Kidney tubule cell (primary cell): Measurements from ENCODE around the gene TRRAP.

ENCODE experiments used
- DNase-seq: peaks from one replicate; pipeline ENCODE4 v3.0.0-alpha.2; 2018; ENCODE audit warnings: low spot score

Gene TRRAP

GRCh38 chr7:98900815-98901214, 22.5 kb downstream of the TRRAP start:
- DNase-seq: no peak

GRCh38 chr7:98902523-98902922, 24.2 kb downstream of the TRRAP start:
- no peak for DNase-seq

- DNase-seq: no peak
Observed at GRCh38 chr7:98903246-98903645, 24.9 kb downstream of the TRRAP start.

- no peak for DNase-seq
Observed at GRCh38 chr7:98907570-98907969, 29.2 kb downstream of the TRRAP start.

- DNase-seq: no peak
Observed at GRCh38 chr7:98908585-98908984, 30.3 kb downstream of the TRRAP start.

GRCh38 chr7:98909487-98909886, 31.2 kb downstream of the TRRAP start:
- no peak for DNase-seq

- DNase-seq: no peak
Observed at GRCh38 chr7:98910427-98910826, 32.1 kb downstream of the TRRAP start.

- DNase-seq: no peak
Observed at GRCh38 chr7:98911916-98912315, 33.6 kb downstream of the TRRAP start.

GRCh38 chr7:98913026-98913425, 34.7 kb downstream of the TRRAP start:
- DNase-seq: no peak

GRCh38 chr7:98913612-98914011, 35.3 kb downstream of the TRRAP start:
- no peak for DNase-seq

- no peak for DNase-seq
Observed at GRCh38 chr7:98917331-98917730, 39.0 kb downstream of the TRRAP start.

- no peak for DNase-seq
Observed at GRCh38 chr7:98921608-98922372, 43.5 kb downstream of the TRRAP start.

- DNase-seq: no peak
Observed at GRCh38 chr7:98922392-98923187, 44.3 kb downstream of the TRRAP start.

GRCh38 chr7:98923512-98923911, 45.2 kb downstream of the TRRAP start:
- DNase-seq: no peak

- no peak for DNase-seq
Observed at GRCh38 chr7:98927125-98927524, 48.8 kb downstream of the TRRAP start.

GRCh38 chr7:98930464-98930863, 52.1 kb downstream of the TRRAP start:
- DNase-seq: no peak

GRCh38 chr7:98930921-98931320, 52.6 kb downstream of the TRRAP start:
- DNase-seq: no peak

- no peak for DNase-seq
Observed at GRCh38 chr7:98933321-98933720, 55.0 kb downstream of the TRRAP start.

GRCh38 chr7:98934267-98934666, 55.9 kb downstream of the TRRAP start:
- DNase-seq: no peak

GRCh38 chr7:98935811-98936210, 57.5 kb downstream of the TRRAP start:
- no peak for DNase-seq

- no peak for DNase-seq
Observed at GRCh38 chr7:98943336-98943735, 65.0 kb downstream of the TRRAP start.

GRCh38 chr7:98944386-98944785, 66.1 kb downstream of the TRRAP start:
- DNase-seq: no peak

GRCh38 chr7:98945852-98946251, 67.5 kb downstream of the TRRAP start:
- DNase-seq: no peak

GRCh38 chr7:98946389-98946788, 68.1 kb downstream of the TRRAP start:
- no peak for DNase-seq
